HG03565 (cell line): ENCODE measurements around the gene EDDM13.
"Not testable (repeated sequence)": the region's sequence is repeated elsewhere in the genome, so short reads cannot be mapped to it uniquely, and the experiment has no call there.

Experiments used
- ATAC-seq: cut with Tn5 transposase; IDR thresholded peaks from one replicate; pipeline ENCODE4 v1.9.1; 2021; ENCODE audit warnings: mild to moderate bottlenecking, moderate library complexity; ENCODE audit not compliant: unreplicated experiment

The EDDM13 gene

GRCh38 chr19:56319991-56320390 is 47.4 kb downstream of the EDDM13 start:
- no peak for ATAC-seq

GRCh38 chr19:56321254-56321988 is 48.9 kb downstream of the EDDM13 start:
- ATAC-seq, result no peak

GRCh38 chr19:56321989-56322440 is 49.5 kb downstream of the EDDM13 start:
- ATAC-seq, result no peak

GRCh38 chr19:56324436-56324835 is 51.9 kb downstream of the EDDM13 start:
- no peak for ATAC-seq

GRCh38 chr19:56332695-56333094 is 60.1 kb downstream of the EDDM13 start:
- ATAC-seq, result no peak

- ATAC-seq, result no peak
These were observed 61.0 kb downstream of the EDDM13 start for GRCh38 chr19:56333506-56333905.

GRCh38 chr19:56335371-56335770 is 62.8 kb downstream of the EDDM13 start:
- not testable (repeated sequence) for ATAC-seq

GRCh38 chr19:56337077-56337476 is 64.5 kb downstream of the EDDM13 start:
- not testable (repeated sequence) for ATAC-seq

- not testable (repeated sequence) for ATAC-seq
These were observed 66.5 kb downstream of the EDDM13 start for GRCh38 chr19:56339031-56339430.

GRCh38 chr19:56341948-56342347 is 69.4 kb downstream of the EDDM13 start:
- ATAC-seq, result no peak

- ATAC-seq, result no peak
These were observed 74.7 kb downstream of the EDDM13 start for GRCh38 chr19:56347163-56347778.

- ATAC-seq, result no peak
These were observed 75.8 kb downstream of the EDDM13 start for GRCh38 chr19:56348289-56348877.

- ATAC-seq, result no peak
These were observed 78.0 kb downstream of the EDDM13 start for GRCh38 chr19:56350416-56351045.

GRCh38 chr19:56351208-56351607 is 78.7 kb downstream of the EDDM13 start:
- ATAC-seq, result no peak

GRCh38 chr19:56355517-56355916 is 83.0 kb downstream of the EDDM13 start:
- no peak for ATAC-seq

- no peak for ATAC-seq
These were observed 84.4 kb downstream of the EDDM13 start for GRCh38 chr19:56356944-56357343.
